Effector CD8-positive, alpha-beta T cell (primary cell): ENCODE data around the gene IFNLR1.

Experiments used
- DNase-seq: peaks from one replicate; lab custom pipeline; 2025; lab: John Stamatoyannopoulos, UW

IFNLR1 gene

GRCh38 chr1:24149866-24150233, 37.2 kb downstream of the IFNLR1 start:
- no peak for DNase-seq

DNA sequence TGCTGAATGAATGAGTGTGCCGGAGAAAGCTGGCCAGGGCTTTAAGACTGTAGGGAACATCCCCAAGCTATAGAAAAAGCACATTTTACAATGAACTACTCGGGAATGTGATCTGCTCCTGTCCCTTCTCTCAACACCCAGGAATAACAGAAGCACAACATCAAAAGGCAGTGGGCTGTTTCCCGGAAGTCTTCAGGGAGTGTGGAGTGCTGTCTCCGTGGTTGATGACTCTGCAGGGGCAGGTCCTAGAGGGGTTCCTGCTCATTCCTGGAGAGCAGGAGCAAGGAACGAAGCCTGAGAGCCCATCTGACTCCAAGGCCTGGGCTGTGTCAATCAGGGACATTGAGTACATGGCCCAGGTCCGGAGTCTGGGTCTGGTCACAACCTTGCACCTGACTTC, 39.3 kb downstream of the IFNLR1 start:
- DNase-seq = no peak

- no peak for DNase-seq
Measured at GRCh38 chr1:24147194-24147593, 39.9 kb downstream of the IFNLR1 start.

DNA sequence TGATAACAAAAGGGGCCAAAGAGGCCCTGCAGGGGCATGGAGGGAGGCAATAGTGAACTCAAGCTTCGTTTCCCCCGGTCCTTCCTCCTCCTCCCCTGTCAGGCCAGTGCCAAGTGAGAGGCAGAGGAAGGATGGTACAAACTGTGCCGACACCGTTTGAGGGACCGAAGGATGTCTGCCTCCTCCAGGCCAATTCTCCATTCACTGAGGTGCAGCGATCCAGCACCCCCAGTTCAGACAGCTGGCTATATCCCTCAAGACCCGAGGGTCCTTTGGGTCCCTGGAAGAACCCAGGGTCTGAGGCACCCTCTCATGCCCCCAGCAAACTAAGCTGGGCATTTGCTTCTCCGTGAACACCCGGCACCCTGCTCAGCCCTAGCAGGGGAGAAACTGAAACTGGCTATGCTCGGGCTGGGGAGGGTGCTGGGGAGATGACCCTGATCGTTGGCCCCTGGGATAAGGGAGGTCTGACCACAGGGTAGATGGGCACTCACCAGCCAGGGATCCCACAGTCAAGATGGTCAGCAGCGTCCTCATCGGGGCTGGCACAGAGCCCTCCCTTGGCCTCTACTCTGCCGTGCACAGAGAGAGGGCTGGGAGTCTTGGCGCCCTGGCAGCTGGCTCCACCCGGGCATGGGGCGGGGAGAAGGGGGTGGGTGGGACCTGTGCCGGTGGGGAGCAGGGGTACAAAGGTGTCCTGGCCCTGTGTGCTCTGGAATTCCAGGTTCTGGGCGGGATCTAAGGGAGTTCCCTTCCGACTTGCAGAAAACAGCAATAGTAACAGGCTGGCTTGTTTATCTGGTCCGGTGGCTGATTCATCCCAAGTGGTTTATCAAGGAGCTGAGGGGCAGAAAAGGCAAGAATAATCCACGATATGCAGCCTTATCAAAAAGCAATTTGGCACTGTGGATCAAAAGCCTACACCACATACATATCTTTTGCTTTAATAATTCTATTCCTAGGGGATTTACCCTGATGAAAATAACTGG, 44.2 kb downstream of the IFNLR1 start, which contains the start of gene IL22RA1:
TSS of gene IL22RA1 (minus strand) at position 595 of the 989 bp plus-strand sequence. CDS start at position 537, 58 bp downstream.
- no peak for DNase-seq

DNA sequence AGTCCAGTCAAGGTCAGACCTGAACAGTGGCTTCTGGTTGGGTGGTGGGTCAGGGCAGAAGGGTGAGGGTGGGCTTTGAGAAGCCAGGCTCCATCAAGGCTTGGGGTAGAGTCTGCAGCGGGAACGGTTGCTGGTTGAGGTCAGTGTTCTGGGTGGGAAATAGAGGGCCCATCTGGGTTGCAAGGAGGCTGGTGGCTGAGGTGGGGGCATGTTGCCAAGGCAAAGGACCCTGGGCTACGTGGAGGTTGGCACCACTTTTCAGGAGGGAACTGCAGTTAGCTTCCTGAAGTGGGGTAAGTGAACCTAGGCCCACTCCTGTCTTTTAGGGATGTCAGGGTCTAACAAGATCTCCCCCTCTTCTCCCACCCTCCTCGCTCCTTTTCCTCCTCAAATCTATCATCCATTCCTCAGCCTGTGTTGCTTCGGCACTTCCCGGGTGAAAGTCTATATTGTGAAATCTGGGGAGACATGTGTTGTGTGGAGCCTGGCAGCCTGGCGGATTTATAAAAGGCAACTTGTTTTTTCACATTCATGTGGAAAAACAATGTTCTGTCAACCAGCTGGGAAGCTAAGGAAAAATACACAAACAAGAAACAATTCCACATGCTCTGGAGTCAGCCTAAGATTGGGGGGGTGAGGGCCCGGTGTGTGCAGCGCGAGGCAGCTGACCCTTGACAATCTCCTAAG, 45.6 kb downstream of the IFNLR1 start:
- DNase-seq = no peak

GRCh38 chr1:24140741-24141181, 46.3 kb downstream of the IFNLR1 start:
- DNase-seq = no peak

DNA sequence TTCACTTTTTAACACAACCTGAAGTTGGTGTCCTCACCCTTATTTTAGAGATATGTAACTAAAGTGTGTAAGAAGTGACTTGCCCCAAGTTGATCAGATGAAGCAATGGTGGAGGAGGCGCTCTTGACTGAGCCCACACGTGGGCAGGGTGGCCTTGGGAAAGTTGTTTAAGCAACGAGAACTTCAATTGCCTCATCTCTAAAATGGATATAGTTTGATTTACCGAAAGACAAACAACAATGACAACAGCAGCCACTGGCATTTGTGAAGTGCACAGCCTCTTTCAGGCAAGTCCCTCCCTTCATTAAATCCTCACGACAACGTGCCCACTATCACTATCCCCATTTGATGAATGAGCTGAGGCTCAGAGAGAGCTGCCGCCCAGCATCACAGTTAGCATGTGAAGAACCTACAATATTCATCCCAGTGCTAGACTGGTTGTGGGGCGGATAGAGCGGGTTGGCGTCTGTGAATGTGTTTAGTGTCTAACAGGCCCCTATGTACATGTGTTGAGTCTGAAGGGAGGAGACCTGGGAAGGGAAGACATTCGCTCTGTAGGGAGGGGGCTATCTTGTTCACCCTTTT, 47.2 kb downstream of the IFNLR1 start:
- no peak for DNase-seq

- no peak for DNase-seq
Measured at GRCh38 chr1:24139222-24139489, 47.9 kb downstream of the IFNLR1 start.

DNA sequence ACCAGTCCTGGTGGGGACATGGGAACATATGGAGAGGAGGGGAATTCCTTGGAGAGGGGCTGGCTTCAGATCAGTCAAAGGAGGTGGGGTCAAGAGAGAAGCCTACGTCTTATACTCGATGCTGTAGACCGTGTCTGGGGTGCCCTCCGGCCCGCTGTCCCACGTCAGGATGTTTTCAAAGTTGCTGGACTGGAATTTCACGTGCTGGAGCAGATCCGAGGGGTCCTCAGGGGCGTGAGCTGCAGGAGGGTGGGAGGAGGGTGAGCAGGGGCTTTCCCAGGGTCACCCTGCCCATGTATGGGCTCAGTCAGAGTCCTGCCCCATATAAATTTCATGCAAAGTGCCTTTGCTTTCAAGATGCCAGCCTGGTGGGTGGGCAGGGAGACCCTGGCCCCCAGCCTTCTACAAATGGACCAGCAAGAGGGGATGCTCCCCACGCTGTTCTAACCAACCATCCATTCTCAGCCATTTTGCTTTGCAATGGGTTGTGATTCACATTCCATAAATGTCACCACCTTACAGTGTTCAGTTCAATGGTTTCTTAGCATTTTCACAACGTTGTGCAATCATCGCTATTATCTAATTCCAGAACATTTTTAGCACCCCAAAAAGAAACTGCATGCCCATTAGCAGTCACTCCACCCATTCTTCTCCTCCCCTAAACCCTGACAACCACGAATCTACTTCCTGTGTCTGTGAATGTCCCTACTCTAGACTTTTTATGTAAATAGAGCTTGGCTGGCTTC, 48.4 kb downstream of the IFNLR1 start:
- DNase-seq = no peak

DNA sequence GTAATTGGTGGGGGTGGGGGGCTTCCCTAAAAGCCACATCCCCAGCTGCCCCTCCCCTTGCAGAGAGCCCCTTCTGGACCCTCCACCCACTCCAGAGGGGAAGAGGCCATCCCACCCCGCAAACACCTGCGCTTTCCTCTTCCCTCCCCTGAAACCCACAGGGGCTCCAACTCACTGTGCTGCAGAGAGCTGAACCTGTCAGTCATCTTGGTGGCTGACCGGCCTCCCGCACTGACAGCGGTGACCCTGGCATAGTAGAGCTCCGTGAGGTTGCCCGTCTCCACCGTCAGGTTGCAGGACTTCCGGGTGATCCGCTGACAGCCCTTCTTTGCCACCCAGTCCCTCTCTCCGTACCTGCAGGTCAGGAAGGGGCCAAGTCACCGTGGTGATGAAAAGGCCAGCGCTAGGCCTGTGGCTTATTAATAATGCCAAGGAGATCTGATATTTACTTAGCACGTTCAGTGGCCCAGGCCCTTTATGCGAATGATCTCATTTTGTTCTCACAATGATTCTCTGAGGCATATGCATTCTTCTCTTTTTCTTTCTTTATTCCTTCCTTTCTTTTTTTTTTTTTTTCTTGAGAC, 50.0 kb downstream of the IFNLR1 start:
- DNase-seq = no peak

DNA sequence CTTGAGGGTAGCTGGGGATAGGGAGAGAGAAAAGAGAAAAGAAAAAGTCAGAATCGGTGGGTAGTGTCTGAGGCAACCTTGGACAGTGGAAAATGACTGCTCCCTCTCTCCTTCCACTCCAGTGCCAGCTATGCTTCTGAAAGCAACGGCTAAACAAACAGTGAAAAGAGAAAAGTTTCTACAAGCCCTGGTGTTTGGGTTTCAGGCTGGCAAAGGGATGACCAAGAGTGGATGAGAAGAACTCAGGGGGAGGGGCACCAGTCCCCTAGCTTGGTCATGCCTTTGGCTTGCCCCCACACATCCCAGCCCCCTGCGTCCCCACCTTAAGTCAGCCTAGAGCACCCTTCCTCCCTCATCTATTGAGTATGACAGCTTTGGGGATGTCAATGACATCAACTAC, 52.7 kb downstream of the IFNLR1 start:
- no peak for DNase-seq

- no peak for DNase-seq
Measured at GRCh38 chr1:24133819-24134218, 53.3 kb downstream of the IFNLR1 start.

GRCh38 chr1:24130385-24130784, 56.7 kb downstream of the IFNLR1 start:
- no peak for DNase-seq

DNA sequence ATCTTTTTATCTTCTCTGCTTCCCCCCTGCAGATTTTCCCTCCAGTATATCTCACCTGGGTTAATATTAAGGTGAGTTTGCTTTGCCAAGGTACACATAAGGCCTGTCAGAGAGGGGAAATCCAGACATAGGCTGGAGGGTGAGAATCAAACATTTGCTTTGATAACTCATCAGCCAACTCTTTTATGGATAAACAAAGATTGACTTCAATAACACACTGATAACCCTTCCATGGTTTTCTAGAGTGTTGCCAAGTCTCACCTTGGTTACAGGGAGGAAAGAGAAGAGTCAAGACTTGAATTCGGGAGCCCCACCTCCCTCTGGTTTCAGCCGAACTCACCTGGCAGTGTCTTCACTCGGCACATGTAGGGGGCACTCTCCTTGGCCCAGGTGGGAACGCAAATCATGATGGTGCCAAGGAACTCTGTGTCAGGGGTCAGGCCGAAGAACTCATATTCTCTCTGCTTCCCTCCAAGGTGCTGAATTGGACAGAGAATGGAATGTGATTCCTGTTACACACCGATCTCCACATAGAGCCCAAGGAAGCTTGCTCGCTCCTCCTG, 59.2 kb downstream of the IFNLR1 start:
- DNase-seq = no peak

DNA sequence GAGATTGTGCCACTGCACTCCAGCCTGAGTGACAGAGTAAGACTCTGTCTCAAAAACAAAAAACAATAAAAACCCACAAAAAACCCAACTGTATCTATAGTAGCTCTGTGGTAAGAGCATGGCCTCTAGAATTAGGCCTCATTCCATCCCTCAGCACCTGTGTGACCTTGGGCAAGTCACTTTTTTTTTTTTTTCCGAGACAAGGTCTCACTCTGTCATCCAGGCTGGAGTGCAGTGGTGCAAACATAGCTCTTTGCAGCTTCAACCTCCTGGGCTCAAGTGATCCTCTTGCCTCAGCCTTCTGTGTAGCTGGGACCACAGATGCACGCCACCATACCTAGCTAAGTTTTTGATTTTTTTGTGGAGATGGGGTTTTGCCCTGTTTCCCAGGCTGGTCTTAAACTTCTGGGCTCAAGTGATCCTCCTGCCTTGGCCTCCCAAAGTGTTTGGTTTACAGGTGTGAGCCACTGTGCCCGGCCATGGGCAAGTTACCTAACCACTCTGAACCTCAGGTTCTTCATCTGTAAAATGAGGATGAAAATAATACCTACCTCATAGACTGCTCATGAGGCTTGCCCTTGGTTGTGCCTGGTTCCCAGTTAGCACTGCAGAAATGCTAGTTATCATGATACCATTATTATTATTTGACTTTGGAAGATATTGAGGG, 59.8 kb downstream of the IFNLR1 start:
- no peak for DNase-seq

DNA sequence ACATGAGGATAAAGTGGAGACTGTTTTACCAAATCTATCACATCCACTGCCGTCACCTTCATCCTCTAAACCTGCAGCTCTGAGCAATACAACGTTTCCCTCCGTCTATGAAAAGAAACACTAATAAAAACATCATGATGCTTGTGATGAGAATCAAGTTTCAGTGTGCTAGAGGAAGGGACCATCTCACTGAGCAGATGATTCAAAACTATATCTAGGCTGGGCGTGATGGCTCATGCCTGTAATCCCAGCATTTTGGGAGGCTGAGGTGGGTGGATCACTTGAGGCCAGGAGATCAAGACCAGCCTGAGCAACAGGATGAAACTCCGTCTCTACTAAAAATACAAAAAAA, 60.4 kb downstream of the IFNLR1 start:
- no peak for DNase-seq

DNA sequence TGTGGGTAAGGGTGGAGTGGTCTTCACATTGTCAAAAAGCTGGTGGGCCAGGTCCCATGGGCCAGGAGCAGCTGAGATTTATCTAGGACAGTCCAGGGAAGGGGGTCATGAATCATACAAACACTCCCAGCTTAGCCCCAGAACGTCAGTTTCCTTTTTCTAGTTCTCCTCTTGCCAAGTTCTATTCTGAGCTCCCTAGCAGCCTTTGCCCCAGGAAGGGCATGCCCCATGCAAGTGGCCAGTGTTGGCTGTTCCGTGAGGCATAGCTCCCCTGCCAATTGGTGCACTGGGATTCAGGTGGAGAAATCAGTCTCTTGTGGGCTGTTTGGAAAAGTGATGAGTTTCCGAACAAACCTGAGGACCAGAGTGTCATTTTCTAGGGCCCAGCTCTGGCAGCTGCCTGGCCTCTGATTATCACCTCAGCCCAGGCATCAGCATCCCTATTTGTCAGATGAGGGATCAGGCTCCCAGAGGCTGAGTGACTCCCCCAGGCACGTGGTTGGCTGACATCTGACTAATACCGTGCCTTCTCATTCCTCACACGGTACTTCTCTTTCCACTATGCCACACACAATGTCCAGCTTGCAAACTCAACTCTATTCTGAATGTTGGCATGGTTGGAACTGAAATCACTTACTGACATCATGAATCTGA, 60.9 kb downstream of the IFNLR1 start:
- DNase-seq = no peak

- DNase-seq = no peak
Measured at GRCh38 chr1:24125456-24125855, 61.6 kb downstream of the IFNLR1 start.

GRCh38 chr1:24124980-24125379, 62.1 kb downstream of the IFNLR1 start:
- no peak for DNase-seq

GRCh38 chr1:24123611-24124010, 63.5 kb downstream of the IFNLR1 start:
- no peak for DNase-seq
